ENCODE results near the gene KIAA1671. TPM values are rescaled to one million over a fixed set of nuclear protein-coding genes. Genes with fewer than 3 reads are reported as not detected.

KIAA1671 gene
- total and polyA plus RNA-seq, 4 donors, result 8.7 to 35.9 (median 19.1) TPM

DNA sequence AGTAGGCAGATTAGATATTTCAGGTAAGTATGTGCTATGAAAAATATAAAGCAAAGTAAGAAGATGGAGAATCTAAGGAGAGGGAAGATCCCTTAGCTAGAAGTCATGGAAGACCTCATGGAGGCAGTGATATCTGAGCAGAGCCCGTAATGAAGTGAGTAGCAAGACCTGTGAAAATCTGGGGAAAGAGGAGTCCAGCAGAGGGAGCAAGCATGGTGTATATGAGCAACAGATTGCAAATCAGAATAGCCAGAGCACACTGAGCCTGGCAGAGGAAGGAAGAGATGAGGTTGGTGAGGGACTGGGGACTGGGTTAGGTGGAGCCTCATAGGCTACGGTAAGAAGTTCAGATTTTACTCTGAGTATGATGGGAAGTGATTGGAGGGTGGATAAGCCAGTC, 15.4 kb upstream of the KIAA1671 start:
- no peaks in the 10 kb centered on the region for H3K27me3 ChIP-seq (ENCODE audit: control insufficient read depth in 4 of 4, insufficient read depth in 4 of 4, low read length in 3 of 4)
- 43% methylated on average over 2 of the region's 2 CpGs for WGBS
- H3K4me1 ChIP-seq (ENCODE audit: control insufficient read depth in 4 of 4, insufficient read depth in 4 of 4, low read length in 3 of 4), result no peaks in the 10 kb centered on the region
- H3K4me3 ChIP-seq (ENCODE audit: low read depth in 1 of 3, low read length in 3 of 3), result no peak overlapping the region
- DNase-seq (ENCODE audit: low spot score), result no peak
- H3K9me3 ChIP-seq (ENCODE audit: control insufficient read depth in 4 of 4, low read length in 3 of 4), result no peaks in the 10 kb centered on the region
- H3K9ac ChIP-seq (ENCODE audit: low read depth in 1 of 2, low read length in 2 of 2), result no peak overlapping the region
- no peak overlapping the region for H3K27ac ChIP-seq (ENCODE audit: low read depth in 1 of 2, low read length in 2 of 2)
- no peaks in the 10 kb centered on the region for H3K36me3 ChIP-seq (ENCODE audit: control insufficient read depth in 4 of 4, insufficient read depth in 3 of 4, low read depth in 1 of 4, low read length in 3 of 4)
- TF ChIP-seq FOXA1 (IDR thresholded peaks at IDR 0.05) (no peak), RAD21 (IDR thresholded peaks at IDR 0.05) (peak; percentile 13 to 60)

GRCh38 chr22:24938741-24939341, 13.7 kb upstream of the KIAA1671 start:
- no peaks in the 10 kb centered on the region for H3K36me3 ChIP-seq (ENCODE audit: control insufficient read depth in 4 of 4, insufficient read depth in 3 of 4, low read depth in 1 of 4, low read length in 3 of 4)
- no peak overlapping the region for H3K9ac ChIP-seq (ENCODE audit: low read depth in 1 of 2, low read length in 2 of 2)
- WGBS, result 20% methylated on average over 11 of the region's 11 CpGs
- no peaks in the 10 kb centered on the region for H3K27me3 ChIP-seq (ENCODE audit: control insufficient read depth in 4 of 4, insufficient read depth in 4 of 4, low read length in 3 of 4)
- no peak for DNase-seq (ENCODE audit: low spot score)
- H3K4me1 ChIP-seq (ENCODE audit: control insufficient read depth in 4 of 4, insufficient read depth in 4 of 4, low read length in 3 of 4), result no peaks in the 10 kb centered on the region
- no peak overlapping the region for H3K4me3 ChIP-seq (ENCODE audit: low read depth in 1 of 3, low read length in 3 of 3)
- peak; percentile 68 for TF ChIP-seq CTCF (IDR thresholded peaks at IDR 0.05; ENCODE audit: low read depth, low read length, missing input control)
- no peak for TF ChIP-seq YY1 (IDR thresholded peaks at IDR 0.05)
- peak; percentile 83 to 88 for TF ChIP-seq RAD21 (IDR thresholded peaks at IDR 0.05)
- H3K9me3 ChIP-seq (ENCODE audit: control insufficient read depth in 4 of 4, low read length in 3 of 4), result no peaks in the 10 kb centered on the region
- H3K27ac ChIP-seq (ENCODE audit: low read depth in 1 of 2, low read length in 2 of 2), result no peak overlapping the region

- no peak overlapping the region for H3K27ac ChIP-seq (ENCODE audit: low read depth in 1 of 2, low read length in 2 of 2)
- H3K4me1 ChIP-seq (ENCODE audit: control insufficient read depth in 4 of 4, insufficient read depth in 4 of 4, low read length in 3 of 4), result peaks cover 0 to 5% (median 0%) of the 10 kb centered on the region in 4 donors
- DNase-seq (ENCODE audit: low spot score), result no peak
- no peaks in the 10 kb centered on the region for H3K36me3 ChIP-seq (ENCODE audit: control insufficient read depth in 4 of 4, insufficient read depth in 3 of 4, low read depth in 1 of 4, low read length in 3 of 4)
- no peaks in the 10 kb centered on the region for H3K9me3 ChIP-seq (ENCODE audit: control insufficient read depth in 4 of 4, low read length in 3 of 4)
- WGBS, result 84% methylated on average over 3 of the region's 3 CpGs
- H3K27me3 ChIP-seq (ENCODE audit: control insufficient read depth in 4 of 4, insufficient read depth in 4 of 4, low read length in 3 of 4), result no peaks in the 10 kb centered on the region
- no peak for TF ChIP-seq CTCF (IDR thresholded peaks at IDR 0.05; ENCODE audit: low read depth, low read length, missing input control)
- TF ChIP-seq FOXA1 (IDR thresholded peaks at IDR 0.05), result no peak
- no peak for TF ChIP-seq GABPA (IDR thresholded peaks at IDR 0.05 in 1 of 2, conservative IDR thresholded peaks at IDR 0.05 in 1 of 2)
- no peak for TF ChIP-seq HNF4A (conservative IDR thresholded peaks at IDR 0.05)
- TF ChIP-seq, protein P1, sequence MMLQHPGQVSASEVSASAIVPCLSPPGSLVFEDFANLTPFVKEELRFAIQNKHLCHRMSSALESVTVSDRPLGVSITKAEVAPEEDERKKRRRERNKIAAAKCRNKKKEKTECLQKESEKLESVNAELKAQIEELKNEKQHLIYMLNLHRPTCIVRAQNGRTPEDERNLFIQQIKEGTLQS (IDR thresholded peaks at IDR 0.05), result no peak
- TF ChIP-seq HNF4G (IDR thresholded peaks at IDR 0.05), result no peak
- TF ChIP-seq JUND (IDR thresholded peaks at IDR 0.05), result no peak
- no peak for TF ChIP-seq YY1 (IDR thresholded peaks at IDR 0.05)
- no peak for TF ChIP-seq MAX (IDR thresholded peaks at IDR 0.05)
- no peak for TF ChIP-seq RAD21 (IDR thresholded peaks at IDR 0.05)
- TF ChIP-seq NR2F2 (IDR thresholded peaks at IDR 0.05), result no peak
- TF ChIP-seq SP1 (IDR thresholded peaks at IDR 0.05), result no peak
- no peak for TF ChIP-seq TAF1 (conservative IDR thresholded peaks at IDR 0.05)
- TF ChIP-seq ZBTB33 (IDR thresholded peaks at IDR 0.05), result no peak
- no peak for TF ChIP-seq EGR1 (IDR thresholded peaks at IDR 0.05; ENCODE audit: low read depth in 2 of 2)
- no peak for TF ChIP-seq FOXA2 (IDR thresholded peaks at IDR 0.05)
- TF ChIP-seq REST (IDR thresholded peaks at IDR 0.05), result no peak
- TF ChIP-seq RXRA (IDR thresholded peaks at IDR 0.05), result no peak
- no peak overlapping the region for H3K9ac ChIP-seq (ENCODE audit: low read depth in 1 of 2, low read length in 2 of 2)
- no peak overlapping the region for H3K4me3 ChIP-seq (ENCODE audit: low read depth in 1 of 3, low read length in 3 of 3)
Observed at GRCh38 chr22:24942301-24942700, 10.2 kb upstream of the KIAA1671 start.

All from liver (tissue), 9 donors.